Left lung (tissue), 10 donors: ENCODE results near the gene ATP5PF. TPM values are rescaled to one million over a fixed set of nuclear protein-coding genes. Genes with fewer than 3 reads are reported as not detected.
"Not testable (repeated sequence)": the region's sequence is repeated elsewhere in the genome, so short reads cannot be mapped to it uniquely, and the experiment has no call there.

Source experiments
- ATAC-seq: fragments of 200-7000 bp; cut with Tn5 transposase; one replicate; pipeline ENCODE4 v1.9.1; 2020; ENCODE audit warnings: moderate library complexity
- DNase-seq, 4 donors: peaks; one replicate each; pipeline ENCODE4 v3.0.0-alpha.2; 2013 to 2020
- H3K27ac ChIP-seq, 2 donors: fragments of 200-600 bp; sonication (generic) in 1 of 2; one replicate each; pipeline versions ENCODE4 v1.5.0 to v1.8.0; 2020 to 2021
- H3K27me3 ChIP-seq, 2 donors: fragments of 200-600 bp; sonication (generic) in 1 of 2; one replicate each; pipeline versions ENCODE4 v1.5.0 to v1.8.0; 2020 to 2021
- H3K36me3 ChIP-seq, 2 donors: fragments of 200-600 bp; sonication (generic) in 1 of 2; one replicate each; pipeline versions ENCODE4 v1.5.0 to v1.8.0; 2020 to 2021
- H3K4me1 ChIP-seq, 2 donors: fragments of 200-600 bp; one replicate each; pipeline ENCODE4 v1.8.0; 2021
- H3K4me3 ChIP-seq, 2 donors: fragments of 200-600 bp; sonication (generic) in 1 of 2; one replicate each; pipeline versions ENCODE4 v1.5.0 to v1.8.0; 2020 to 2021; ENCODE audit warnings: mild to moderate bottlenecking in 1 of 2
- H3K9me3 ChIP-seq, 2 donors: fragments of 200-600 bp; sonication (generic) in 1 of 2; one replicate each; pipeline versions ENCODE4 v1.5.0 to v1.8.0; 2020 to 2021
- intact Hi-C, 2 donors: fragments of 100-400 bp; cut with DNase I; formaldehyde crosslinking; loops; one replicate each; pipeline versions ENCODE4 v1.11.2 to v1.14.2; 2022
- polyA plus RNA-seq, 6 donors: library from polyadenylated mRNA; unstranded; fragments of 120-200 nt; gene quantifications; one replicate each; pipeline ENCODE4 v1.2.1, GENCODE V29; 2013; ENCODE audit not compliant: insufficient read length in 6 of 6
- total RNA-seq, 2 donors: library from RNA; stranded (reverse); fragmentation: NEBNext Ultra II Directional; extraction: Animal tissue kit (Norgen Biotek cat#: 25700); gene quantifications; one replicate each; pipeline ENCODE4 v1.2.1, GENCODE V29; 2021
- TF ChIP-seq, protein P1 (sequence below), 2 donors: fragments of 200-600 bp; sonication (generic) in 1 of 2; IDR thresholded peaks; one replicate each; pipeline versions ENCODE4 v1.5.0 to v1.8.0; 2021; ENCODE audit warnings: antibody characterized with exemption in 2 of 2
- donor health status: DM: no; HTN: yes; CAD: no.
- donor health status: DM: no; HTN: no; CAD: no.

Gene ATP5PF
- total and polyA plus RNA-seq, 8 donors, result 102 to 153 (median 146) TPM

DNA sequence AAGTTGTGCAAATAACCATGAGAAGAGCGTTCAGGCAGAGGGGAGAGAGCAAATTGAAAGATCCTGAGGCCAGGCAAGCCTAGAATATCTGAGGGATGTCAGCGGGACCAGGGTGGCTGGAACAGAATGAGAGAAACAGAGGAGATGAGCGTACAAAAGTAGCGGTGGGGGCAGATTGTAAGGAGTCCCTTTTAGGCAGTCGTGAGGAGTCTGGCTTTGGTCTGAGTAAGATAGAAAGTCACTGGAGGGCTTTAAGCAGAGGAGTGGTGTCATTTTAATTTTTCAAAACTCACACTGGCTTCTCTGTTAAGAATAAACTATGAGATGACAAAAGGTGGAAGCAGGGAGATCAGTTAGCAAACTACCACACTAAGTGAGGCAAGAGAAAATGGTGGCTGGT is 24.2 kb downstream of the ATP5PF start:
- H3K4me3 ChIP-seq, result no peak overlapping the region
- ATAC-seq, result no peak
- no peak for DNase-seq
- H3K9me3 ChIP-seq, result no peaks in the 10 kb centered on the region
- H3K27ac ChIP-seq, result no peak overlapping the region
- intact Hi-C loops, result loop anchor here in 1 of 2 donors (5.0 kb wide), 1 partner anchor 103 kb away; the partner anchor contains the start of gene MRPL39
- no peaks in the 10 kb centered on the region for H3K27me3 ChIP-seq
- H3K36me3 ChIP-seq, result peaks cover 0 to 7% of the 10 kb centered on the region in 2 donors
- H3K4me1 ChIP-seq, result no peaks in the 10 kb centered on the region
- TF ChIP-seq, protein P1, sequence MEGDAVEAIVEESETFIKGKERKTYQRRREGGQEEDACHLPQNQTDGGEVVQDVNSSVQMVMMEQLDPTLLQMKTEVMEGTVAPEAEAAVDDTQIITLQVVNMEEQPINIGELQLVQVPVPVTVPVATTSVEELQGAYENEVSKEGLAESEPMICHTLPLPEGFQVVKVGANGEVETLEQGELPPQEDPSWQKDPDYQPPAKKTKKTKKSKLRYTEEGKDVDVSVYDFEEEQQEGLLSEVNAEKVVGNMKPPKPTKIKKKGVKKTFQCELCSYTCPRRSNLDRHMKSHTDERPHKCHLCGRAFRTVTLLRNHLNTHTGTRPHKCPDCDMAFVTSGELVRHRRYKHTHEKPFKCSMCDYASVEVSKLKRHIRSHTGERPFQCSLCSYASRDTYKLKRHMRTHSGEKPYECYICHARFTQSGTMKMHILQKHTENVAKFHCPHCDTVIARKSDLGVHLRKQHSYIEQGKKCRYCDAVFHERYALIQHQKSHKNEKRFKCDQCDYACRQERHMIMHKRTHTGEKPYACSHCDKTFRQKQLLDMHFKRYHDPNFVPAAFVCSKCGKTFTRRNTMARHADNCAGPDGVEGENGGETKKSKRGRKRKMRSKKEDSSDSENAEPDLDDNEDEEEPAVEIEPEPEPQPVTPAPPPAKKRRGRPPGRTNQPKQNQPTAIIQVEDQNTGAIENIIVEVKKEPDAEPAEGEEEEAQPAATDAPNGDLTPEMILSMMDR (IDR thresholded peaks at IDR 0.05), result no peak

DNA sequence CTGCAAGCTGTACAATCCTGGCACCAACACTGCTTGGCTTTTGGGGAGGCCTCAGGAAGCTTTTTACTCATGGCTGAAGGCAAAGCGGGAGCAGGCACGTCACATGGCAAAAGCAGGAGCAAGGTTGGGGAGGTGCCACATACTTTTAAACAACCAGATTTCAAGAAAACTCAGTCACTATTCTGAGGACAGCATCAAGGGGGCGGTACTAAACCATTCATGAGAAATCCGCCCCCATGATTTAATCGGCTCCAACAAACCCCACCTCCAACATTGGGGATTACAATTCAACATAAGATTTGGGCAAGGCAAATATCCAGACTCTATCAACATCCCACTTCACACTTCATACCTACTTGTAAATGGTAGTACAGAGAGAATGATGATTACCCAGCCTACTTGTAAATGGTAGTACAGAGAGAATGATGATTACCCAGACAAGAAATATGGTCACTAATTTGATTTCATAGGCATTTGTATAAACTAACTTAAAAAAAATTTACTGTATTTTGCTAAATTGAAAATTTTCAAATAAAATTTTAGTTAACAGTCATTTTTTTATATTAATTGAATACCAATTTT is 24.9 kb downstream of the ATP5PF start:
- Histone ChIP-seq H3K4me3 (no peak overlapping the region), H3K36me3 (no peaks in the 10 kb centered on the region), H3K9me3 (no peaks in the 10 kb centered on the region), H3K4me1 (no peaks in the 10 kb centered on the region), H3K27ac (no peak overlapping the region), H3K27me3 (no peaks in the 10 kb centered on the region)
- ATAC-seq (no peak), DNase-seq (no peak)
- intact Hi-C loops, result loop anchor here (5.0 to 10.0 kb wide), 2 partner anchors 95 to 102 kb away; partner anchors contain the start of gene MRPL39 (in 1 of the 2)
- TF ChIP-seq, protein P1 (IDR thresholded peaks at IDR 0.05), result no peak

DNA sequence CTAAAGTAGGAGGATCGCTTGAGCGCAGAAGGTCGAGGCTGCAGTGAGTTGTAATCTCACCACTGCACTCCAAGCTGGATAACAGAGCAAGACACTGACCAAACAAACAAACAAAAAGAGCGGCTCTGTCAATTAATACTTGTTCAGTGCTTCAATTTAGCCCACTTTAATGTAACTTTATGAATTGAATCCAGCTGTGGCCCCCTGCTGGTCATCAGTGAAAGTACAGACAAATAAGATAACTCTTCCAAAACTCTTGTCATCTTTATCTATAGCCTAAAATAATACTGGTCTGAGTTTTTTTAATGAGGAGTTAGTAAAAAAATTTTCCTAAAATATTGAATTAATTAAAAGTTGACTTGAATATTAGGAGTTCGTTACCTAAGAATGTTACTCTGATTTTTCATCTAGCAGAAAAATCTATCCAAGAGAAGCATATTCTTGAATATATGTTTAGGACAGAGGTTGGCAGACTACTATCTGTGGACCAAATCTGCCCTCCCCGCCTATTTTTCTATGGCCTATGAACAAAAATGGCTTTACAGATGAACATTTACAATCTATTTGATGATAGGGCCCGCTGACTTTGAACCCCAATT is 26.1 kb downstream of the ATP5PF start:
- peak; percentile 49 for ATAC-seq

DNA sequence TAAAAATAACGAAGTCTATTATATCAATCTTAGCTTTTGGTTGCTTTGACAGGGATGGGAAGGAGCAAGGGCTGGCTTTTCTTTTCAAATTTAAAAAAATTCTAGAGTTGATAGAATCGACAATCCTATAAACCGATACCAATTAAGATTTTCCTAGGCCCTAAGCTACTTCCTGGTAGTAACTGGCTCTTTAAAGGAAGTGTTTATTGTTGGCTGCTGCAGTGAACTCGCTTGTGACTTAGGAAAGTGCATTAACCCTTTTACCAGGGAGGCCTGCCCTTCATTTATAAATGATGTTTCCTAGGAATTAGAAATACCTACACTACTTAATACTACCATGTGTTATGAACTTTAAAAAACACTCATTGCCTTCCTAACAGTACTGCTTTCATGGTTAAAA is 33.2 kb downstream of the ATP5PF start:
- TF ChIP-seq, protein P1 (IDR thresholded peaks at IDR 0.05), result no peak
- intact Hi-C loops, result loop anchor here in 1 of 2 donors (10.0 kb wide), 1 partner anchor 87 kb away; no protein-coding TSS in a partner anchor
- H3K27ac ChIP-seq, result peak overlapping the region in 1 of 2 donors; percentile 38
- no peaks in the 10 kb centered on the region for H3K9me3 ChIP-seq
- no peak for DNase-seq
- H3K4me3 ChIP-seq, result no peak overlapping the region
- no peak for ATAC-seq
- no peaks in the 10 kb centered on the region for H3K36me3 ChIP-seq
- H3K4me1 ChIP-seq, result no peaks in the 10 kb centered on the region
- H3K27me3 ChIP-seq, result no peaks in the 10 kb centered on the region

More for the DNA sequence above, 26.1 kb downstream of the ATP5PF start:
- peak in 2 of 4 donors; percentile 36 to 51 for DNase-seq
- Histone ChIP-seq H3K27ac (no peak overlapping the region), H3K27me3 (no peaks in the 10 kb centered on the region), H3K9me3 (no peaks in the 10 kb centered on the region), H3K4me1 (no peaks in the 10 kb centered on the region), H3K4me3 (no peak overlapping the region), H3K36me3 (no peaks in the 10 kb centered on the region)
- TF ChIP-seq, protein P1 (IDR thresholded peaks at IDR 0.05), result peak; percentile 68 to 77
- intact Hi-C loops, result loop anchor here in 1 of 2 donors (10.0 kb wide), 1 partner anchor 94 kb away; no protein-coding TSS in a partner anchor

DNA sequence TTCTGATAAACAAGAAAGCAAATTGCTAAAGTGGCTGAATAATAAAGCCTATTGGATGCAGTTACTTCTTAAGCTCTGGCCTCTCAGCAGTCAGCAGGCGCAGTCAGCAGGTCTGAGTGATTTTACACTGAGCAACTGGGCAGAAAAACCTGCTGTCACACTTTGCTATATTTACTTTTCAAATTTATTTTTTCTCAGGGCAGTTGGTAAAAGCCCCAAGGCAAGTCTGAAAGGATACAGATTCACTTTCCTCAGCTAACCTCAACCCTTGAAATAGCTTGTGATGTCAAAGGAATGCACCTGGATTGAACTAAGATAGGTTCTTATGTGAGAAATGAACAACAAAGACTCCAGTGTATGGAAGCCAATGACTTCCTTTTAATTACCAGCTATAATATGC is 34.0 kb downstream of the ATP5PF start:
- H3K36me3 ChIP-seq, result no peaks in the 10 kb centered on the region
- H3K27me3 ChIP-seq, result no peaks in the 10 kb centered on the region
- TF ChIP-seq, protein P1 (IDR thresholded peaks at IDR 0.05), result no peak
- no peak overlapping the region for H3K27ac ChIP-seq
- ATAC-seq (no peak), DNase-seq (no peak)
- intact Hi-C loops, result loop anchor here in 1 of 2 donors (10.0 kb wide), 1 partner anchor 86 kb away; no protein-coding TSS in a partner anchor
- H3K4me1 ChIP-seq, result no peaks in the 10 kb centered on the region
- H3K9me3 ChIP-seq, result no peaks in the 10 kb centered on the region
- no peak overlapping the region for H3K4me3 ChIP-seq

DNA sequence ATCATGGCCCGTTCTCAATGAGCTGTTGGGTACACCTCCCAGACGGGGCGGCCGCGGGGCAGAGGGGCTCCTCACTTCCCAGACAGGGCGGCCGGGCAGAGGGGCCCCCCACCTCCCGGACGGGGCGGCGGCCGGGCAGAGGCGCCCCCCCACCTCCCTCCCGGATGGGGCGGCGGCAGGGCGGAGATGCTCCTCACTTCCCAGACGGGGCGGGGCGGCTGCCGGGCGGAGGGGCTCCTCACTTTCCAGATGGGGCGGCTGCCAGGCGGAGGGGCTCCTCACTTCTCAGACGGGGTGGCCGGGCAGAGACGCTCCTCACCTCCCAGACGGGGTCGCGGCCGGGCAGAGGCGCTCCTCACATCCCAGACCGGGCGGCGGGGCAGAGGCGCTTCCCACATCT is 39.2 kb downstream of the ATP5PF start:
- not testable (repeated sequence) for ATAC-seq
- peak in 1 of 4 donors; percentile 77 for DNase-seq

More for the DNA sequence above, 39.2 kb downstream of the ATP5PF start:
- intact Hi-C loops, H3K4me1 ChIP-seq, H3K36me3 ChIP-seq, H3K27me3 ChIP-seq, H3K9me3 ChIP-seq, H3K27ac ChIP-seq, H3K4me3 ChIP-seq: not testable (repeated sequence)
